Keratinocyte (primary cell): ENCODE measurements around the gene GPR180. TPM values are rescaled to one million over a fixed set of nuclear protein-coding genes. Genes with fewer than 3 reads are reported as not detected.

Experiments
- DNase-seq: peaks from one replicate; pipeline ENCODE4 v3.0.0-alpha.2; 2011; ENCODE audit warnings: low read depth, missing footprints, low spot score
- FAIRE-seq: peaks from 2 replicates; lab custom pipeline; 2011; peaks lifted over from hg19 to GRCh38; lab: Jason Lieb, UNC
- H2AFZ ChIP-seq: 2 replicates; pipeline ENCODE4 v1.6.0; 2012; ENCODE audit warnings: low read length, control low read depth, inconsistent platforms; ENCODE audit not compliant: control insufficient read depth
- H3K27ac ChIP-seq: 2 replicates; pipeline ENCODE4 v1.5.1; 2011; ENCODE audit warnings: low read length; ENCODE audit not compliant: control insufficient read depth, insufficient read depth
- H3K27me3 ChIP-seq: 3 replicates; pipeline ENCODE4 v1.6.0; 2011; ENCODE audit warnings: low read length; ENCODE audit not compliant: control insufficient read depth, insufficient read depth; ENCODE audit errors: extremely low read depth
- H3K36me3 ChIP-seq, 2 experiments: 2 replicates in 1 of 2; 3 replicates in 1 of 2; pipeline ENCODE4 v1.5.1; 2011; ENCODE audit warnings: low read length in 2 of 2, mild to moderate bottlenecking in 1 of 2; ENCODE audit not compliant: control insufficient read depth in 2 of 2, insufficient read depth in 2 of 2; ENCODE audit errors: extremely low read depth in 1 of 2
- H3K4me1 ChIP-seq: 3 replicates; pipeline ENCODE4 v1.5.1; 2011; ENCODE audit warnings: low read length; ENCODE audit not compliant: control insufficient read depth, insufficient read depth; ENCODE audit errors: extremely low read depth
- H3K4me2 ChIP-seq: 3 replicates; pipeline ENCODE4 v1.6.0; 2011; ENCODE audit warnings: low read depth, low read length; ENCODE audit not compliant: control insufficient read depth, insufficient read depth; ENCODE audit errors: extremely low read depth
- H3K4me3 ChIP-seq, 3 experiments: fragments of 200-600 bp in 1 of 3; sonication (generic) in 1 of 3; 2 replicates in 2 of 3; 3 replicates in 1 of 3; pipeline ENCODE4 v1.5.1; 2011 to 2016; ENCODE audit warnings: low read length in 3 of 3, mild to moderate bottlenecking in 3 of 3, control low read depth in 2 of 3, inconsistent platforms in 1 of 3, low read depth in 1 of 3, mixed read lengths in 1 of 3, mixed run types in 1 of 3, moderate library complexity in 1 of 3; ENCODE audit not compliant: control insufficient read depth in 2 of 3, insufficient read depth in 2 of 3; ENCODE audit errors: extremely low read depth in 1 of 3
- H3K79me2 ChIP-seq: 2 replicates; pipeline ENCODE4 v1.6.0; 2012; ENCODE audit warnings: low read length; ENCODE audit not compliant: control insufficient read depth, insufficient read depth
- H3K9ac ChIP-seq: 3 replicates; pipeline ENCODE4 v1.6.0; 2011; ENCODE audit warnings: low read length; ENCODE audit not compliant: control insufficient read depth, insufficient read depth; ENCODE audit errors: extremely low read depth
- H3K9me1 ChIP-seq: 3 replicates; pipeline ENCODE4 v1.6.0; 2011; ENCODE audit warnings: low read length; ENCODE audit not compliant: control insufficient read depth, insufficient read depth; ENCODE audit errors: extremely low read depth
- H3K9me3 ChIP-seq: 2 replicates; pipeline ENCODE4 v1.5.1; 2012; ENCODE audit warnings: low read depth, low read length; ENCODE audit not compliant: control insufficient read depth
- H4K20me1 ChIP-seq: 3 replicates; pipeline ENCODE4 v1.6.0; 2011; ENCODE audit warnings: low read length; ENCODE audit not compliant: control insufficient read depth, insufficient read depth; ENCODE audit errors: extremely low read depth
- EZH2 ChIP-seq: IDR thresholded peaks from one replicate; pipeline ENCODE4 v1.6.1; 2012; ENCODE audit warnings: inconsistent platforms, mild to moderate bottlenecking, low read length, moderate library complexity
- dilution Hi-C: fragments of 300-500 bp; cut with MboI; formaldehyde crosslinking; loops from one replicate; pipeline ENCODE4 v1.7.0; 2020; ENCODE audit warnings: low sequenced_read_pairs; ENCODE audit not compliant: extremely low pct_ligation_motif_present
- polyA plus RNA-seq, 5 experiments: library from polyadenylated mRNA; depleted of rRNA in 3 of 5; stranded (reverse) in 3 of 5; stranded (forward) in 1 of 5; unstranded in 1 of 5; fragments of >200 nt; gene quantifications; 1 replicate in 1 of 5; 2 replicates in 3 of 5; 3 replicates in 1 of 5; pipeline versions ENCODE4 v1.2.1 to v1.2.3, GENCODE V29; 2011 to 2012; ENCODE audit warnings: missing spikeins in 2 of 5, low read depth in 1 of 5, low replicate concordance in 1 of 5
- TF ChIP-seq, protein P1 (sequence below), 3 experiments: IDR thresholded peaks in 1 of 3; conservative IDR thresholded peaks in 1 of 3; optimal IDR thresholded peaks in 1 of 3; 2 replicates in 2 of 3; 3 replicates in 1 of 3; pipeline versions ENCODE3 to v1.5.1; 2011; ENCODE audit warnings: low read length in 3 of 3, mild to moderate bottlenecking in 3 of 3, moderate library complexity in 2 of 3, control low read depth in 1 of 3, inconsistent platforms in 1 of 3; ENCODE audit not compliant: insufficient read depth in 2 of 3; ENCODE audit errors: extremely low read depth in 1 of 3

GPR180 gene
- polyA plus RNA-seq, 1 donor (not counting 4 experiments of a cell fraction or from before 2014, with no cell fraction given): 9.9 TPM

DNA sequence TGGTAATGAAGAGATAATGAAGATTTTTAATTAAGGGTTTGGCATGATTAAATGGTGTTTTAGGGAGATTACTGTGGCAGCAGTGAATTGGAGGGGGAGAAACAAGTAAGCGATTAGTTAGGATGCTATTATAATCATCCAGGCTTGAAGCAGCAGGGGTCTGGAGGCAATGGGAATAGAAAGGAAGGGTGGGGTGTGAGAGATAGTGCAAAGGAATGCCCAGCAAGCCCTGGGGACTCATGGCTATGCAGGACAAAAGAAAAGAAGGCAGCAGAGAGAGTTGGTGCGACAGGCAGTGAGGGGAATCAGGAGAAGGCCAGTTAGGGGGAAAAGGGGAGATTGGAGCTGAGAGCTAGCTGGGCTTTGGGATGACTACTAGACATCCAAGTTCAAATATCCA, 76.1 kb downstream of the GPR180 start:
- Histone ChIP-seq H3K79me2 (no peaks in the 10 kb centered on the region), H4K20me1 (no peaks in the 10 kb centered on the region), H3K4me3 (no peak overlapping the region), H3K4me2 (no peak overlapping the region), H3K4me1 (no peaks in the 10 kb centered on the region), H3K9ac (no peak overlapping the region), H3K9me3 (no peaks in the 10 kb centered on the region), H3K36me3 (no peaks in the 10 kb centered on the region), H3K27ac (no peak overlapping the region), H3K27me3 (no peaks in the 10 kb centered on the region), H3K9me1 (no peaks in the 10 kb centered on the region), H2AFZ (no peak overlapping the region)
- DNase-seq: no peak
- dilution Hi-C loops: no loop called here
- FAIRE-seq: no peak
- TF ChIP-seq, protein P1, sequence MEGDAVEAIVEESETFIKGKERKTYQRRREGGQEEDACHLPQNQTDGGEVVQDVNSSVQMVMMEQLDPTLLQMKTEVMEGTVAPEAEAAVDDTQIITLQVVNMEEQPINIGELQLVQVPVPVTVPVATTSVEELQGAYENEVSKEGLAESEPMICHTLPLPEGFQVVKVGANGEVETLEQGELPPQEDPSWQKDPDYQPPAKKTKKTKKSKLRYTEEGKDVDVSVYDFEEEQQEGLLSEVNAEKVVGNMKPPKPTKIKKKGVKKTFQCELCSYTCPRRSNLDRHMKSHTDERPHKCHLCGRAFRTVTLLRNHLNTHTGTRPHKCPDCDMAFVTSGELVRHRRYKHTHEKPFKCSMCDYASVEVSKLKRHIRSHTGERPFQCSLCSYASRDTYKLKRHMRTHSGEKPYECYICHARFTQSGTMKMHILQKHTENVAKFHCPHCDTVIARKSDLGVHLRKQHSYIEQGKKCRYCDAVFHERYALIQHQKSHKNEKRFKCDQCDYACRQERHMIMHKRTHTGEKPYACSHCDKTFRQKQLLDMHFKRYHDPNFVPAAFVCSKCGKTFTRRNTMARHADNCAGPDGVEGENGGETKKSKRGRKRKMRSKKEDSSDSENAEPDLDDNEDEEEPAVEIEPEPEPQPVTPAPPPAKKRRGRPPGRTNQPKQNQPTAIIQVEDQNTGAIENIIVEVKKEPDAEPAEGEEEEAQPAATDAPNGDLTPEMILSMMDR (optimal IDR thresholded peaks at IDR 0.05 in 1 of 3, IDR thresholded peaks at IDR 0.05 in 1 of 3, conservative IDR thresholded peaks at IDR 0.05 in 1 of 3; ENCODE audit: extremely low read depth in 1 of 3, insufficient read depth in 2 of 3, low read length in 3 of 3): no peak
- no peak for TF ChIP-seq EZH2

DNA sequence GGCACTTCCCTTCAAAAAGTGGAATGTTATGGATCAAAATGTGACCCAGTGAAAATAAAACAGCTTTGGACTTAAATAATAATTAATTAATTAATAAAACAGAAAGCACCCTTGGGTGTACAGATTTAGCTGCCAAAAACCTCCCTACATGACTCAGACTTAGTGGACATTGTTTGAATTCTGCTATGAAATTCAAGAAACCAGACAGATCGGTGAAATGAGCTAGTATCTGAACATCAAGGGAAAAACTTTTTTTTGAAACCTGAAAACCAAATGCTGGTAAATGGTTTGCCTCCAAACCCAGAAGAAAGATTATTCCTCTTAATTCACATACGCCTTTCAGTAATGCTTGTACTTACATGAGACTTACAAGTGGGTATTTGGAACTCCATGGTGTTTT, 77.2 kb downstream of the GPR180 start:
- no peaks in the 10 kb centered on the region for H3K79me2 ChIP-seq
- dilution Hi-C loops: no loop called here
- no peak overlapping the region for H3K9ac ChIP-seq
- no peaks in the 10 kb centered on the region for H3K9me3 ChIP-seq
- no peaks in the 10 kb centered on the region for H3K9me1 ChIP-seq
- H4K20me1 ChIP-seq: no peaks in the 10 kb centered on the region
- H2AFZ ChIP-seq: no peak overlapping the region
- no peak for FAIRE-seq
- no peak overlapping the region for H3K27ac ChIP-seq
- no peaks in the 10 kb centered on the region for H3K36me3 ChIP-seq
- H3K27me3 ChIP-seq: no peaks in the 10 kb centered on the region
- H3K4me1 ChIP-seq: no peaks in the 10 kb centered on the region
- DNase-seq: no peak
- no peak overlapping the region for H3K4me3 ChIP-seq
- TF ChIP-seq EZH2: no peak
- TF ChIP-seq, protein P1 (optimal IDR thresholded peaks at IDR 0.05 in 1 of 3, IDR thresholded peaks at IDR 0.05 in 1 of 3, conservative IDR thresholded peaks at IDR 0.05 in 1 of 3; ENCODE audit: extremely low read depth in 1 of 3, insufficient read depth in 2 of 3, low read length in 3 of 3): no peak
- no peak overlapping the region for H3K4me2 ChIP-seq
